Mesothelial cell of epicardium (in vitro differentiated cells): ENCODE data around the gene DNAJC18. TPM values are rescaled to one million over a fixed set of nuclear protein-coding genes. Genes with fewer than 3 reads are reported as not detected.

Experiments used
- DNase-seq, 2 experiments: peaks; one replicate each; pipeline ENCODE4 v3.0.0; 2021; ENCODE audit warnings: low spot score in 2 of 2; ENCODE audit not compliant: unreplicated experiment in 2 of 2
- H3K27ac Mint-ChIP-seq: 2 replicates; pipeline ENCODE4 v1.8.0; 2021; ENCODE audit warnings: mixed read lengths
- H3K27me3 Mint-ChIP-seq: 2 replicates; pipeline ENCODE4 v1.8.0; 2021; ENCODE audit warnings: low read depth, mixed read lengths
- H3K36me3 Mint-ChIP-seq: 2 replicates; pipeline ENCODE4 v1.8.0; 2021; ENCODE audit warnings: mixed read lengths
- H3K4me1 Mint-ChIP-seq: 2 replicates; pipeline ENCODE4 v1.8.0; 2021; ENCODE audit warnings: mixed read lengths
- H3K4me3 Mint-ChIP-seq: 2 replicates; pipeline ENCODE4 v1.8.0; 2021; ENCODE audit warnings: mild to moderate bottlenecking, moderate library complexity, mixed read lengths
- H3K9me3 Mint-ChIP-seq: 2 replicates; pipeline ENCODE4 v1.8.0; 2021; ENCODE audit warnings: mixed read lengths
- total RNA-seq: library from RNA; stranded (reverse); gene quantifications from 3 replicates; pipeline ENCODE4 v1.2.1, GENCODE V29; 2021
- TF ChIP-seq, protein P1 (sequence below): fragments of 200-600 bp; sonication (generic); IDR thresholded peaks from one replicate; pipeline ENCODE4 v1.5.0; 2021; ENCODE audit warnings: antibody characterized with exemption; ENCODE audit not compliant: unreplicated experiment

Gene DNAJC18
- total RNA-seq, 1 donor from 2014 or later: 25.2 TPM

- peaks cover 17% of the 10 kb centered on the region for H3K4me1 Mint-ChIP-seq
- H3K9me3 Mint-ChIP-seq: no peaks in the 10 kb centered on the region
- TF ChIP-seq, protein P1, sequence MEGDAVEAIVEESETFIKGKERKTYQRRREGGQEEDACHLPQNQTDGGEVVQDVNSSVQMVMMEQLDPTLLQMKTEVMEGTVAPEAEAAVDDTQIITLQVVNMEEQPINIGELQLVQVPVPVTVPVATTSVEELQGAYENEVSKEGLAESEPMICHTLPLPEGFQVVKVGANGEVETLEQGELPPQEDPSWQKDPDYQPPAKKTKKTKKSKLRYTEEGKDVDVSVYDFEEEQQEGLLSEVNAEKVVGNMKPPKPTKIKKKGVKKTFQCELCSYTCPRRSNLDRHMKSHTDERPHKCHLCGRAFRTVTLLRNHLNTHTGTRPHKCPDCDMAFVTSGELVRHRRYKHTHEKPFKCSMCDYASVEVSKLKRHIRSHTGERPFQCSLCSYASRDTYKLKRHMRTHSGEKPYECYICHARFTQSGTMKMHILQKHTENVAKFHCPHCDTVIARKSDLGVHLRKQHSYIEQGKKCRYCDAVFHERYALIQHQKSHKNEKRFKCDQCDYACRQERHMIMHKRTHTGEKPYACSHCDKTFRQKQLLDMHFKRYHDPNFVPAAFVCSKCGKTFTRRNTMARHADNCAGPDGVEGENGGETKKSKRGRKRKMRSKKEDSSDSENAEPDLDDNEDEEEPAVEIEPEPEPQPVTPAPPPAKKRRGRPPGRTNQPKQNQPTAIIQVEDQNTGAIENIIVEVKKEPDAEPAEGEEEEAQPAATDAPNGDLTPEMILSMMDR: no peak
- H3K4me3 Mint-ChIP-seq: no peak overlapping the region
- peaks cover 21% of the 10 kb centered on the region for H3K27me3 Mint-ChIP-seq
- H3K27ac Mint-ChIP-seq: no peak overlapping the region
- peaks cover 4% of the 10 kb centered on the region for H3K36me3 Mint-ChIP-seq
- no peak for DNase-seq
Observed at GRCh38 chr5:139399501-139400121, 39.7 kb downstream of the DNAJC18 start.

- Mint-ChIP-seq H3K27me3 (peaks cover 36% of the 10 kb centered on the region), H3K4me3 (no peak overlapping the region), H3K4me1 (peaks cover 10% of the 10 kb centered on the region), H3K36me3 (peaks cover 4% of the 10 kb centered on the region), H3K27ac (no peak overlapping the region), H3K9me3 (no peaks in the 10 kb centered on the region)
- no peak for DNase-seq
- TF ChIP-seq, protein P1: no peak
Observed at GRCh38 chr5:139397921-139398320, 41.4 kb downstream of the DNAJC18 start.

GRCh38 chr5:139396691-139397090 is 42.6 kb downstream of the DNAJC18 start:
- H3K27ac Mint-ChIP-seq: no peak overlapping the region
- DNase-seq: no peak

DNA sequence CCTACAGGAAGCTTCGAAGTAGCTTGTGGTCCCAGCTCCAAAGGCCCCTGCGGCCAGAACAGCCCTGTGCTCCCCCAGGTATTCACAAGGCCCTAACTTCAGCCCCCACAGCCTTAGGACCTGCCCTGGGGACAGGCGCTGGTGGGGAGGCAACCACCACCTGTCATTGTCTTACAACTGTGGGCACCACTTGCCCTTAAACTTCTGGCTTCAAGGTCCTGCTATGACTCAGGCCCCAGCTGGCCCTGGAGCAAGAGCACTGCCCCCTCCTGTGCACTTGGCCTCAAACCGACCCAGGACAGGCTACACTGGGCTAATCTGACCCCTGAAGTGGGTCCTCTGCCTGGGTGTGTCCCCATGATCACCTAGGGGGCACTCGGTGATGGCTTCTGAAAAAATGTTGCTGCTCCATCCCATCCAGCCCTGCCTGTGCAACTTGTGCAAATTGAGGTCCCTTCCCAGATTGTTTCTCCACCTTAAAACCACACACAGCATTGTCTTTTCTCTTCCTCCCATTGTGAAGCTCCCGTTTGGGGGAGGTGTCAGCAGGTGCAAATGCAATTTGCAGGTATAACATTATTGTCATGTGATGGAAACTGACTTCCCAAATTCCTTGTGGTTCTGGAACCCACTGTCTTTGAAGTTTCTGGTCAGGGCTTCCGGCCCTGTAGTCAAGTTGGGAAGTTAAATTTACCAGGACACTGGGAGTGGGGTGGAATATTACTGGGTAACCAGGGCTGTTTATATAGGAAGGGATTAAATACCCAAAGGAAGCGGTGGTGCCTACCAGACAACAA is 43.3 kb downstream of the DNAJC18 start:
- Mint-ChIP-seq H3K36me3 (peaks cover 4% of the 10 kb centered on the region), H3K9me3 (no peaks in the 10 kb centered on the region), H3K27me3 (peaks cover 50% of the 10 kb centered on the region), H3K4me1 (peaks cover 13% of the 10 kb centered on the region), H3K27ac (no peak overlapping the region), H3K4me3 (no peak overlapping the region)
- DNase-seq: no peak
- TF ChIP-seq, protein P1: no peak

More at GRCh38 chr5:139396691-139397090, 42.6 kb downstream of the DNAJC18 start:
- peaks cover 13% of the 10 kb centered on the region for H3K4me1 Mint-ChIP-seq
- TF ChIP-seq, protein P1: no peak
- no peak overlapping the region for H3K4me3 Mint-ChIP-seq
- H3K27me3 Mint-ChIP-seq: peaks cover 43% of the 10 kb centered on the region
- no peaks in the 10 kb centered on the region for H3K9me3 Mint-ChIP-seq
- peaks cover 4% of the 10 kb centered on the region for H3K36me3 Mint-ChIP-seq

GRCh38 chr5:139394654-139395566 is 44.4 kb downstream of the DNAJC18 start, which contains the start of gene PROB1:
TSS of gene PROB1 (minus strand) at chr5:139395104. CDS start at chr5:139395081, 23 bp downstream.
- Mint-ChIP-seq H3K36me3 (peaks cover 4% of the 10 kb centered on the region), H3K4me1 (peaks cover 13% of the 10 kb centered on the region), H3K4me3 (peak within 1 kb of the TSS; percentile 68), H3K27ac (no peak within 1 kb of the TSS), H3K27me3 (peaks cover 61% of the 10 kb centered on the region), H3K9me3 (no peaks in the 10 kb centered on the region)
- TF ChIP-seq, protein P1: no peak
- DNase-seq: no peak
